ENCODE data around the gene BMP7. TPM values are rescaled to one million over a fixed set of nuclear protein-coding genes. Genes with fewer than 3 reads are reported as not detected.

The BMP7 gene
- total and polyA plus RNA-seq, 2 of the 8 experiments (the other 6 are each of a cell fraction or from before 2014, with no cell fraction given), result 9.2 to 14.7 TPM

GRCh38 chr20:57298457-57298856, 32.0 kb upstream of the BMP7 start (continued):
- TF ChIP-seq, protein P1, sequence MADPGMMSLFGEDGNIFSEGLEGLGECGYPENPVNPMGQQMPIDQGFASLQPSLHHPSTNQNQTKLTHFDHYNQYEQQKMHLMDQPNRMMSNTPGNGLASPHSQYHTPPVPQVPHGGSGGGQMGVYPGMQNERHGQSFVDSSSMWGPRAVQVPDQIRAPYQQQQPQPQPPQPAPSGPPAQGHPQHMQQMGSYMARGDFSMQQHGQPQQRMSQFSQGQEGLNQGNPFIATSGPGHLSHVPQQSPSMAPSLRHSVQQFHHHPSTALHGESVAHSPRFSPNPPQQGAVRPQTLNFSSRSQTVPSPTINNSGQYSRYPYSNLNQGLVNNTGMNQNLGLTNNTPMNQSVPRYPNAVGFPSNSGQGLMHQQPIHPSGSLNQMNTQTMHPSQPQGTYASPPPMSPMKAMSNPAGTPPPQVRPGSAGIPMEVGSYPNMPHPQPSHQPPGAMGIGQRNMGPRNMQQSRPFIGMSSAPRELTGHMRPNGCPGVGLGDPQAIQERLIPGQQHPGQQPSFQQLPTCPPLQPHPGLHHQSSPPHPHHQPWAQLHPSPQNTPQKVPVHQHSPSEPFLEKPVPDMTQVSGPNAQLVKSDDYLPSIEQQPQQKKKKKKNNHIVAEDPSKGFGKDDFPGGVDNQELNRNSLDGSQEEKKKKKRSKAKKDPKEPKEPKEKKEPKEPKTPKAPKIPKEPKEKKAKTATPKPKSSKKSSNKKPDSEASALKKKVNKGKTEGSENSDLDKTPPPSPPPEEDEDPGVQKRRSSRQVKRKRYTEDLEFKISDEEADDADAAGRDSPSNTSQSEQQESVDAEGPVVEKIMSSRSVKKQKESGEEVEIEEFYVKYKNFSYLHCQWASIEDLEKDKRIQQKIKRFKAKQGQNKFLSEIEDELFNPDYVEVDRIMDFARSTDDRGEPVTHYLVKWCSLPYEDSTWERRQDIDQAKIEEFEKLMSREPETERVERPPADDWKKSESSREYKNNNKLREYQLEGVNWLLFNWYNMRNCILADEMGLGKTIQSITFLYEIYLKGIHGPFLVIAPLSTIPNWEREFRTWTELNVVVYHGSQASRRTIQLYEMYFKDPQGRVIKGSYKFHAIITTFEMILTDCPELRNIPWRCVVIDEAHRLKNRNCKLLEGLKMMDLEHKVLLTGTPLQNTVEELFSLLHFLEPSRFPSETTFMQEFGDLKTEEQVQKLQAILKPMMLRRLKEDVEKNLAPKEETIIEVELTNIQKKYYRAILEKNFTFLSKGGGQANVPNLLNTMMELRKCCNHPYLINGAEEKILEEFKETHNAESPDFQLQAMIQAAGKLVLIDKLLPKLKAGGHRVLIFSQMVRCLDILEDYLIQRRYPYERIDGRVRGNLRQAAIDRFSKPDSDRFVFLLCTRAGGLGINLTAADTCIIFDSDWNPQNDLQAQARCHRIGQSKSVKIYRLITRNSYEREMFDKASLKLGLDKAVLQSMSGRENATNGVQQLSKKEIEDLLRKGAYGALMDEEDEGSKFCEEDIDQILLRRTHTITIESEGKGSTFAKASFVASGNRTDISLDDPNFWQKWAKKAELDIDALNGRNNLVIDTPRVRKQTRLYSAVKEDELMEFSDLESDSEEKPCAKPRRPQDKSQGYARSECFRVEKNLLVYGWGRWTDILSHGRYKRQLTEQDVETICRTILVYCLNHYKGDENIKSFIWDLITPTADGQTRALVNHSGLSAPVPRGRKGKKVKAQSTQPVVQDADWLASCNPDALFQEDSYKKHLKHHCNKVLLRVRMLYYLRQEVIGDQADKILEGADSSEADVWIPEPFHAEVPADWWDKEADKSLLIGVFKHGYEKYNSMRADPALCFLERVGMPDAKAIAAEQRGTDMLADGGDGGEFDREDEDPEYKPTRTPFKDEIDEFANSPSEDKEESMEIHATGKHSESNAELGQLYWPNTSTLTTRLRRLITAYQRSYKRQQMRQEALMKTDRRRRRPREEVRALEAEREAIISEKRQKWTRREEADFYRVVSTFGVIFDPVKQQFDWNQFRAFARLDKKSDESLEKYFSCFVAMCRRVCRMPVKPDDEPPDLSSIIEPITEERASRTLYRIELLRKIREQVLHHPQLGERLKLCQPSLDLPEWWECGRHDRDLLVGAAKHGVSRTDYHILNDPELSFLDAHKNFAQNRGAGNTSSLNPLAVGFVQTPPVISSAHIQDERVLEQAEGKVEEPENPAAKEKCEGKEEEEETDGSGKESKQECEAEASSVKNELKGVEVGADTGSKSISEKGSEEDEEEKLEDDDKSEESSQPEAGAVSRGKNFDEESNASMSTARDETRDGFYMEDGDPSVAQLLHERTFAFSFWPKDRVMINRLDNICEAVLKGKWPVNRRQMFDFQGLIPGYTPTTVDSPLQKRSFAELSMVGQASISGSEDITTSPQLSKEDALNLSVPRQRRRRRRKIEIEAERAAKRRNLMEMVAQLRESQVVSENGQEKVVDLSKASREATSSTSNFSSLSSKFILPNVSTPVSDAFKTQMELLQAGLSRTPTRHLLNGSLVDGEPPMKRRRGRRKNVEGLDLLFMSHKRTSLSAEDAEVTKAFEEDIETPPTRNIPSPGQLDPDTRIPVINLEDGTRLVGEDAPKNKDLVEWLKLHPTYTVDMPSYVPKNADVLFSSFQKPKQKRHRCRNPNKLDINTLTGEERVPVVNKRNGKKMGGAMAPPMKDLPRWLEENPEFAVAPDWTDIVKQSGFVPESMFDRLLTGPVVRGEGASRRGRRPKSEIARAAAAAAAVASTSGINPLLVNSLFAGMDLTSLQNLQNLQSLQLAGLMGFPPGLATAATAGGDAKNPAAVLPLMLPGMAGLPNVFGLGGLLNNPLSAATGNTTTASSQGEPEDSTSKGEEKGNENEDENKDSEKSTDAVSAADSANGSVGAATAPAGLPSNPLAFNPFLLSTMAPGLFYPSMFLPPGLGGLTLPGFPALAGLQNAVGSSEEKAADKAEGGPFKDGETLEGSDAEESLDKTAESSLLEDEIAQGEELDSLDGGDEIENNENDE (IDR thresholded peaks at IDR 0.05; ENCODE audit: insufficient replicate concordance, low read length), result no peak
- TF ChIP-seq NRF1 (IDR thresholded peaks at IDR 0.05; ENCODE audit: low read depth, low read length) (no peak), PHF8 (conservative IDR thresholded peaks at IDR 0.05; ENCODE audit: low read depth, low read length) (no peak), GABPA (IDR thresholded peaks at IDR 0.05; ENCODE audit: borderline replicate concordance, insufficient read depth, low read length) (no peak), ATF2 (IDR thresholded peaks at IDR 0.05; ENCODE audit: low read length) (no peak), KDM4A (IDR thresholded peaks at IDR 0.05; ENCODE audit: low read depth, low read length, severe bottlenecking) (no peak), BRCA1 (IDR thresholded peaks at IDR 0.05; ENCODE audit: low read depth, low read length) (no peak), POLR2AphosphoS5 (IDR thresholded peaks at IDR 0.05; ENCODE audit: low read depth, low read length) (no peak), CBX5 (IDR thresholded peaks at IDR 0.05; ENCODE audit: low read depth, low read length) (no peak)

All from H1 (cell line).